NB4 (cell line): Measurements from ENCODE around the gene HDAC4.

Source experiments
- CTCF ChIP-seq: IDR thresholded peaks from one replicate; pipeline ENCODE4 v1.5.1; 2012; ENCODE audit warnings: low read depth, low read length
- POLR2A ChIP-seq: IDR thresholded peaks from 2 replicates; pipeline ENCODE4 v1.6.1; 2011; ENCODE audit warnings: mild to moderate bottlenecking; ENCODE audit not compliant: insufficient read length; ENCODE audit errors: extremely low read depth

GRCh38 chr2:239368906-239369552 lies 31.8 kb downstream of the HDAC4 start:
- TF ChIP-seq CTCF (no peak), POLR2A (no peak)
